Stimulated activated CD4-positive, alpha-beta T cell treated with anti-CD3 and anti-CD28 coated beads, Interleukin-4, amount 100 ng/mL, for 24 hours (primary cell): Measurements from ENCODE around the gene TTC39A.

Experiments
- DNase-seq: peaks from one replicate; pipeline ENCODE4 v3.0.0-alpha.2; 2020

TTC39A gene

GRCh38 chr1:51330331-51331201 is at the start of gene TTC39A:
Gene TTC39A, minus strand, starts transcription at chr1:51330562. Its CDS starts 85 bp downstream, at chr1:51330477.
- no peak for DNase-seq

GRCh38 chr1:51378871-51379270 is 48.5 kb upstream of the TTC39A start:
- DNase-seq, result no peak

- no peak for DNase-seq
Measured at GRCh38 chr1:51373898-51374297, 43.5 kb upstream of the TTC39A start.

- no peak for DNase-seq
Measured at GRCh38 chr1:51372561-51372960, 42.2 kb upstream of the TTC39A start.

- no peak for DNase-seq
Measured at GRCh38 chr1:51369171-51369570, 38.8 kb upstream of the TTC39A start.

- no peak for DNase-seq
Measured at GRCh38 chr1:51365774-51366173, 35.4 kb upstream of the TTC39A start.

- no peak for DNase-seq
Measured at GRCh38 chr1:51359879-51360278, 29.5 kb upstream of the TTC39A start.

GRCh38 chr1:51355382-51355781 is 25.0 kb upstream of the TTC39A start:
- no peak for DNase-seq

- DNase-seq, result no peak
Measured at GRCh38 chr1:51354416-51354815, 24.1 kb upstream of the TTC39A start.

GRCh38 chr1:51351907-51352306 is 21.5 kb upstream of the TTC39A start:
- no peak for DNase-seq

- DNase-seq, result no peak
Measured at GRCh38 chr1:51349862-51350261, 19.5 kb upstream of the TTC39A start.

- DNase-seq, result no peak
Measured at GRCh38 chr1:51348147-51348527, 17.8 kb upstream of the TTC39A start.

GRCh38 chr1:51347398-51348146 is 17.2 kb upstream of the TTC39A start:
- DNase-seq, result no peak

- DNase-seq, result no peak
Measured at GRCh38 chr1:51346086-51346942, 16.0 kb upstream of the TTC39A start.

GRCh38 chr1:51345300-51345687 is 14.9 kb upstream of the TTC39A start:
- DNase-seq, result no peak

GRCh38 chr1:51344602-51345299 is 14.4 kb upstream of the TTC39A start:
- DNase-seq, result no peak

GRCh38 chr1:51344276-51344601 is 13.9 kb upstream of the TTC39A start:
- DNase-seq, result no peak

GRCh38 chr1:51343624-51344023 is 13.3 kb upstream of the TTC39A start:
- no peak for DNase-seq

- DNase-seq, result no peak
Measured at GRCh38 chr1:51342591-51343206, 12.3 kb upstream of the TTC39A start.

- no peak for DNase-seq
Measured at GRCh38 chr1:51341876-51342496, 11.6 kb upstream of the TTC39A start.

- no peak for DNase-seq
Measured at GRCh38 chr1:51340380-51340779, 10.0 kb upstream of the TTC39A start.

- DNase-seq, result no peak
Measured at GRCh38 chr1:51336711-51337110, 6.3 kb upstream of the TTC39A start.
